Measurements from ENCODE around the gene GGACT.

The GGACT gene

GRCh38 chr13:100490692-100491091 lies 97.9 kb downstream of the GGACT start:
- no peak overlapping the region for H2AFZ ChIP-seq (ENCODE audit: low read depth, low read length)
- H4K20me1 ChIP-seq (ENCODE audit: insufficient read depth, low read length) = no peaks in the 10 kb centered on the region
- ATAC-seq (ENCODE audit: insufficient read depth, low read depth) = no peak
- no peaks in the 10 kb centered on the region for H3K36me3 ChIP-seq (ENCODE audit: insufficient read depth, low read length)
- no peaks in the 10 kb centered on the region for H3K79me2 ChIP-seq (ENCODE audit: insufficient read depth, low read length)
- no peak overlapping the region for H3K27ac ChIP-seq (ENCODE audit: low read length)
- H3K4me3 ChIP-seq (ENCODE audit: low read depth in 1 of 2, low read length in 2 of 2) = no peak overlapping the region
- H3K27me3 ChIP-seq (ENCODE audit: insufficient read depth, low read length, poor library complexity) = no peaks in the 10 kb centered on the region
- no peaks in the 10 kb centered on the region for H3K4me1 ChIP-seq (ENCODE audit: insufficient read depth, low read length)
- H3K9ac ChIP-seq (ENCODE audit: low read depth, low read length) = no peak overlapping the region
- TF ChIP-seq EZH2 (IDR thresholded peaks at IDR 0.05; ENCODE audit: borderline replicate concordance, low read depth, low read length, severe bottlenecking) (no peak), CTCF (IDR thresholded peaks at IDR 0.05; ENCODE audit: borderline replicate concordance, extremely low read depth, low read length, poor library complexity, severe bottlenecking) (no peak)
- H3K4me2 ChIP-seq (ENCODE audit: insufficient read depth, low read length) = no peak overlapping the region
- no peaks in the 10 kb centered on the region for H3K9me3 ChIP-seq (ENCODE audit: insufficient read depth, low read length, severe bottlenecking)
- no peak for DNase-seq

- H3K4me1 ChIP-seq (ENCODE audit: insufficient read depth, low read length) = no peaks in the 10 kb centered on the region
- ATAC-seq (ENCODE audit: insufficient read depth, low read depth) = no peak
These were observed 103.3 kb downstream of the GGACT start for GRCh38 chr13:100485265-100485664.

GRCh38 chr13:100484702-100485101 lies 103.9 kb downstream of the GGACT start:
- ATAC-seq (ENCODE audit: insufficient read depth, low read depth) = no peak
- Histone ChIP-seq H3K4me3 (ENCODE audit: low read depth in 1 of 2, low read length in 2 of 2) (no peak overlapping the region), H3K9ac (ENCODE audit: low read depth, low read length) (no peak overlapping the region), H3K27ac (ENCODE audit: low read length) (no peak overlapping the region), H3K27me3 (ENCODE audit: insufficient read depth, low read length, poor library complexity) (no peaks in the 10 kb centered on the region), H3K4me1 (ENCODE audit: insufficient read depth, low read length) (no peaks in the 10 kb centered on the region), H3K9me3 (ENCODE audit: insufficient read depth, low read length, severe bottlenecking) (no peaks in the 10 kb centered on the region), H2AFZ (ENCODE audit: low read depth, low read length) (no peak overlapping the region), H3K36me3 (ENCODE audit: insufficient read depth, low read length) (no peaks in the 10 kb centered on the region), H4K20me1 (ENCODE audit: insufficient read depth, low read length) (no peaks in the 10 kb centered on the region), H3K79me2 (ENCODE audit: insufficient read depth, low read length) (no peaks in the 10 kb centered on the region), H3K4me2 (ENCODE audit: insufficient read depth, low read length) (no peak overlapping the region)
- no peak for DNase-seq
- no peak for TF ChIP-seq CTCF (IDR thresholded peaks at IDR 0.05; ENCODE audit: borderline replicate concordance, extremely low read depth, low read length, poor library complexity, severe bottlenecking)
- no peak for TF ChIP-seq EZH2 (IDR thresholded peaks at IDR 0.05; ENCODE audit: borderline replicate concordance, low read depth, low read length, severe bottlenecking)

More at GRCh38 chr13:100485265-100485664, 103.3 kb downstream of the GGACT start:
- TF ChIP-seq EZH2 (IDR thresholded peaks at IDR 0.05; ENCODE audit: borderline replicate concordance, low read depth, low read length, severe bottlenecking) (no peak), CTCF (IDR thresholded peaks at IDR 0.05; ENCODE audit: borderline replicate concordance, extremely low read depth, low read length, poor library complexity, severe bottlenecking) (no peak)
- Histone ChIP-seq H3K4me2 (ENCODE audit: insufficient read depth, low read length) (no peak overlapping the region), H3K36me3 (ENCODE audit: insufficient read depth, low read length) (no peaks in the 10 kb centered on the region), H3K79me2 (ENCODE audit: insufficient read depth, low read length) (no peaks in the 10 kb centered on the region), H3K9me3 (ENCODE audit: insufficient read depth, low read length, severe bottlenecking) (no peaks in the 10 kb centered on the region), H4K20me1 (ENCODE audit: insufficient read depth, low read length) (no peaks in the 10 kb centered on the region), H3K4me3 (ENCODE audit: low read depth in 1 of 2, low read length in 2 of 2) (no peak overlapping the region), H3K9ac (ENCODE audit: low read depth, low read length) (no peak overlapping the region), H3K27ac (ENCODE audit: low read length) (no peak overlapping the region), H3K27me3 (ENCODE audit: insufficient read depth, low read length, poor library complexity) (no peaks in the 10 kb centered on the region), H2AFZ (ENCODE audit: low read depth, low read length) (no peak overlapping the region)
- DNase-seq = no peak
